ENCODE data around the gene MED13L.

- TF ChIP-seq CTCF (IDR thresholded peaks at IDR 0.05) = no peak
- TF ChIP-seq ZFX (IDR thresholded peaks at IDR 0.05; ENCODE audit: borderline replicate concordance) = no peak
These were observed 185.3 kb downstream of the MED13L start for GRCh38 chr12:116092162-116092561.

All from 22Rv1 (cell line).